Stimulated activated CD8-positive, alpha-beta memory T cell treated with anti-CD3 and anti-CD28 coated beads, Interleukin-4, amount 100 ng/mL, for 1 hour (primary cell): ENCODE results near the gene PCDHA9.
"Not testable (repeated sequence)": the region's sequence is repeated elsewhere in the genome, so short reads cannot be mapped to it uniquely, and the experiment has no call there.

Experiments
- DNase-seq, 2 donors: peaks; one replicate each; pipeline ENCODE4 v3.0.0-alpha.2; 2020; ENCODE audit warnings: low read depth in 2 of 2, low spot score in 1 of 2

Gene PCDHA9, protein sequence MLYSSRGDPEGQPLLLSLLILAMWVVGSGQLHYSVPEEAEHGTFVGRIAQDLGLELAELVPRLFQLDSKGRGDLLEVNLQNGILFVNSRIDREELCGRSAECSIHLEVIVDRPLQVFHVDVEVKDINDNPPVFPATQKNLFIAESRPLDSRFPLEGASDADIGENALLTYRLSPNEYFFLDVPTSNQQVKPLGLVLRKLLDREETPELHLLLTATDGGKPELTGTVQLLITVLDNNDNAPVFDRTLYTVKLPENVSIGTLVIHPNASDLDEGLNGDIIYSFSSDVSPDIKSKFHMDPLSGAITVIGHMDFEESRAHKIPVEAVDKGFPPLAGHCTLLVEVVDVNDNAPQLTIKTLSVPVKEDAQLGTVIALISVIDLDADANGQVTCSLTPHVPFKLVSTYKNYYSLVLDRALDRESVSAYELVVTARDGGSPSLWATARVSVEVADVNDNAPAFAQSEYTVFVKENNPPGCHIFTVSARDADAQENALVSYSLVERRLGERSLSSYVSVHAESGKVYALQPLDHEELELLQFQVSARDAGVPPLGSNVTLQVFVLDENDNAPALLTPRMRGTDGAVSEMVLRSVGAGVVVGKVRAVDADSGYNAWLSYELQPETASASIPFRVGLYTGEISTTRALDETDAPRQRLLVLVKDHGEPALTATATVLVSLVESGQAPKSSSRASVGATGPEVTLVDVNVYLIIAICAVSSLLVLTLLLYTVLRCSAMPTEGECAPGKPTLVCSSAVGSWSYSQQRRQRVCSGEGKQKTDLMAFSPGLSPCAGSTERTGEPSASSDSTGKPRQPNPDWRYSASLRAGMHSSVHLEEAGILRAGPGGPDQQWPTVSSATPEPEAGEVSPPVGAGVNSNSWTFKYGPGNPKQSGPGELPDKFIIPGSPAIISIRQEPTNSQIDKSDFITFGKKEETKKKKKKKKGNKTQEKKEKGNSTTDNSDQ

DNA sequence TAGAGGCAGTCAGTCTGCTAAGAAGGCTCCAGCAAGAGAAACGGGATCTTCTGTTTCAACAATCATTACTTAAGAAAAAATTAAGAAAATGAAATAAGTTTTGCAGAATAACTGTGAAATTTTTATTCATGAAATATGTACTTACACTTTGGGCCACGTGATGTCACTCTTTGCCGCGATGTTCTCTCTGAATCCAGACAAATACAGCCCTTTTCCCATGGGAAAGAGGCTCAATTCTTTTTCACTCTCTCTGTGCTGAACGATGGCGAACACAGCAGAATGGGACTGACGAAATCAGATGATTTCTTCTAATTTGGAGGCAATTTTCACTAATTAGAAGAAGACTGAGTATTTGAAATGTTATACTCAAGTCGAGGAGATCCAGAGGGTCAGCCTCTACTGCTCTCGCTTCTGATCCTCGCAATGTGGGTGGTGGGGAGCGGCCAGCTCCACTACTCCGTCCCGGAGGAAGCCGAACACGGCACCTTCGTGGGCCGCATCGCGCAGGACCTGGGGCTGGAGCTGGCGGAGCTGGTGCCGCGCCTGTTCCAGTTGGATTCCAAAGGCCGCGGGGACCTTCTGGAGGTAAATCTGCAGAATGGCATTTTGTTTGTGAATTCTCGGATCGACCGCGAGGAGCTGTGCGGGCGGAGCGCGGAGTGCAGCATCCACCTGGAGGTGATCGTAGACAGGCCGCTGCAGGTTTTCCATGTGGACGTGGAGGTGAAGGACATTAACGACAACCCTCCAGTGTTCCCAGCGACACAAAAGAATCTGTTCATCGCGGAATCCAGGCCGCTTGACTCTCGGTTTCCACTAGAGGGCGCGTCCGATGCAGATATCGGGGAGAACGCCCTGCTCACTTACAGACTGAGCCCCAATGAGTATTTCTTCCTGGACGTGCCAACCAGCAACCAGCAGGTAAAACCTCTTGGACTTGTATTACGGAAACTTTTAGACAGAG lies at the start of gene PCDHA9:
TSS of gene PCDHA9 (plus strand) at position 244 of the 964 bp plus-strand sequence. CDS start at position 358, 114 bp downstream.
- not testable (repeated sequence) for DNase-seq

DNA sequence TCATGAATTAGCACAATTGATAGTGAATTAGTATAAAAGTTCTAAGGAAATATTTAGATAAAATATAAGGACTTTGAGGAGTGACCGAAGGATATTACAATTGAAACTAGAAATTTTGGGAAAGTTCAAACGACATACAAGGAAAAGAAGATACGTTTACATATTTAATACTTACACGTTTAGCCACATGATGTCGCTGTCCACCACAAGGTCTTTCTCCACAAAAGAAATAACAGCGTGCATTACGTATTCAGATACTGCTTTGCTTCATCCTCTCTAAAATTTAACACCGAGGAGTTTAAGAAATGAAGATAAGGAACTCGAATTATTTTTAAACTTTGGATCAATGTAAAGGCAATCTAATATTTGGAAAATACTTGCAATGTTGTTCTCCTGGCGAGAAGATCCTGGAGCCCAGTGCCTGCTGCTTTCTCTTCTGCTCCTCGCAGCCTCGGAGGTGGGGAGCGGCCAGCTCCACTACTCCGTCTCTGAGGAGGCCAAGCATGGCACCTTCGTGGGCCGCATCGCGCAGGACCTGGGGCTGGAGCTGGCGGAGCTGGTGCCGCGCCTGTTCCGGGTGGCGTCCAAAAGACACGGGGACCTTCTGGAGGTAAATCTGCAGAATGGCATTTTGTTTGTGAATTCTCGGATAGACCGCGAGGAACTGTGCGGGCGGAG lies 47.2 kb upstream of the PCDHA9 start, which contains the start of gene PCDHA3:
TSS of gene PCDHA3 (plus strand) at position 242 of the 678 bp plus-strand sequence.
- no peak for DNase-seq

DNA sequence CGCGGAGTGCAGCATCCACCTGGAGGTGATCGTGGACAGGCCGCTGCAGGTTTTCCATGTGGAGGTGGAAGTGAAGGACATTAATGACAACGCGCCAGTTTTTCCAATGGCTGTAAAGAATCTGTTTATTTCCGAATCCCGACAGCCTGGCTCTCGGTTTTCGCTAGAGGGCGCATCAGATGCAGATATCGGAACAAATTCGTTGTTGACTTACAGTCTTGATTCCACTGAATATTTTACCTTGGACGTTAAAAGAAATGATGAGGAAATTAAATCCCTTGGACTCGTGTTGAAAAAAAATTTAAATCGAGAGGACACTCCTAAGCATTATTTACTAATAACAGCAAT lies 46.7 kb upstream of the PCDHA9 start:
- DNase-seq: no peak

DNA sequence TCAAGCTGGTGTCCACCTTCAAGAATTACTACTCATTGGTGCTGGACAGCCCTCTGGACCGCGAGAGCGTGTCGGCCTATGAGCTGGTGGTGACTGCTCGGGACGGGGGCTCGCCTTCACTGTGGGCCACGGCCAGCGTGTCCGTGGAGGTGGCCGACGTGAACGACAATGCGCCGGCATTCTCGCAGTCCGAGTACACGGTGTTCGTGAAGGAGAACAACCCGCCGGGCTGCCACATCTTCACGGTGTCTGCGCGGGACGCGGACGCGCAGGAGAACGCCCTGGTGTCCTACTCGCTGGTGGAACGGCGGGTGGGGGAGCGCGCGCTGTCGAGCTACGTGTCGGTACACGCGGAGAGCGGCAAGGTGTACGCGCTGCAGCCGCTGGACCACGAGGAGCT lies 45.8 kb upstream of the PCDHA9 start:
- DNase-seq: not testable (repeated sequence)

- DNase-seq: no peak
Measured at GRCh38 chr5:140802781-140803271, 45.4 kb upstream of the PCDHA9 start.

DNA sequence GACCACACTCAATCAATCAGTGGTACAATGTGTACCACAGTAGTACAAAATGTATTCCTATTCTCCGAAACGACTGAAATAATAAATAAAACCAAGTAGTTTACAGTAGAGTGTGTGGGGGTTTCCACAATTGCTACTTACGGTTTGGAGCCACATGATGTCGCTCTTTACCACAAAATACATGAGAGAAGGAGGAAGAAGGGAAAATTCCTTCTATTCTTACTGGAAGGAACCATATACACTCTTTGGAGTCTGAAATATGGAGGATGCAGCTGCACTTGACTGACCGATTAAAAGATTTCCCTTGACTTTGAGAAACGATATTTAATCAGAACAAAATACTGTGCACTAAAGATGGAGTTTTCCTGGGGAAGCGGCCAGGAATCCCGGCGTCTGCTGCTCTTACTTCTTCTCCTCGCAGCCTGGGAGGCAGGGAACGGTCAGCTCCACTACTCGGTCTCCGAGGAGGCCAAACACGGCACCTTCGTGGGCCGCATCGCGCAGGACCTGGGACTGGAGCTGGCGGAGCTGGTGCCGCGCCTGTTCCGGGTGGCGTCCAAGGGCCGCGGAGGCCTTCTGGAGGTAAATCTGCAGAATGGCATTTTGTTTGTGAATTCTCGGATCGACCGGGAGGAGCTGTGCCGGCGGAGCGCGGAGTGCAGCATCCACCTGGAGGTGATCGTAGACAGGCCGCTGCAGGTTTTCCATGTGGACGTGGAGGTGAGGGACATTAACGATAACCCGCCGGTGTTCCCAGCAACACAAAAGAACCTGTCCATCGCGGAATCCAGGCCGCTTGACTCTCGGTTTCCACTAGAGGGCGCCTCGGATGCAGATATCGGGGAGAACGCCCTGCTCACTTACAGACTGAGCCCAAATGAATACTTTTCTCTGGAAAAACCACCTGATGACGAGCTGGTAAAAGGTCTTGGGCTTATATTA lies 41.1 kb upstream of the PCDHA9 start, which contains the start of gene PCDHA4:
TSS of gene PCDHA4 (plus strand) at position 235 of the 942 bp plus-strand sequence.
- DNase-seq: no peak

GRCh38 chr5:140808241-140808888 lies 39.8 kb upstream of the PCDHA9 start:
- DNase-seq: not testable (repeated sequence)

DNA sequence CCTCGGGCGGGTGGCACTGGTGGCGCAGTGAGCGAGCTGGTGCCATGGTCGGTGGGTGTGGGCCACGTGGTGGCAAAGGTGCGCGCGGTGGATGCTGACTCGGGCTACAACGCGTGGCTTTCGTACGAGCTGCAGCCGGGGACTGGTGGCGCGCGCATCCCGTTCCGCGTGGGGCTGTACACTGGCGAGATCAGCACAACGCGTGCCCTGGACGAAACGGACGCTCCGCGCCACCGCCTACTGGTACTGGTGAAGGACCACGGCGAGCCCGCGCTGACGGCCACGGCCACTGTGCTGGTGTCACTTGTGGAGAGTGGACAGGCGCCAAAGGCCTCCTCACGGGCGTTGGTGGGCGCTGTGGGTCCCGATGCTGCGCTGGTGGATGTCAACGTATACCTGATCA lies 39.3 kb upstream of the PCDHA9 start:
- DNase-seq: no peak

GRCh38 chr5:140821375-140822280 lies 26.6 kb upstream of the PCDHA9 start, which contains the start of gene PCDHA5:
TSS of gene PCDHA5 (plus strand) at chr5:140821613.
- no peak for DNase-seq

- no peak for DNase-seq
Measured at GRCh38 chr5:140822281-140822629, 25.9 kb upstream of the PCDHA9 start.

GRCh38 chr5:140822969-140823368 lies 25.2 kb upstream of the PCDHA9 start:
- DNase-seq: not testable (repeated sequence)

- no peak for DNase-seq
Measured at GRCh38 chr5:140823475-140823874, 24.7 kb upstream of the PCDHA9 start.

GRCh38 chr5:140827704-140828361 lies 20.3 kb upstream of the PCDHA9 start, which contains the start of gene PCDHA6:
TSS of gene PCDHA6 (plus strand) at chr5:140827960. CDS start at chr5:140828092, 132 bp downstream.
- DNase-seq: no peak

- no peak for DNase-seq
Measured at GRCh38 chr5:140828362-140828737, 19.8 kb upstream of the PCDHA9 start.

DNA sequence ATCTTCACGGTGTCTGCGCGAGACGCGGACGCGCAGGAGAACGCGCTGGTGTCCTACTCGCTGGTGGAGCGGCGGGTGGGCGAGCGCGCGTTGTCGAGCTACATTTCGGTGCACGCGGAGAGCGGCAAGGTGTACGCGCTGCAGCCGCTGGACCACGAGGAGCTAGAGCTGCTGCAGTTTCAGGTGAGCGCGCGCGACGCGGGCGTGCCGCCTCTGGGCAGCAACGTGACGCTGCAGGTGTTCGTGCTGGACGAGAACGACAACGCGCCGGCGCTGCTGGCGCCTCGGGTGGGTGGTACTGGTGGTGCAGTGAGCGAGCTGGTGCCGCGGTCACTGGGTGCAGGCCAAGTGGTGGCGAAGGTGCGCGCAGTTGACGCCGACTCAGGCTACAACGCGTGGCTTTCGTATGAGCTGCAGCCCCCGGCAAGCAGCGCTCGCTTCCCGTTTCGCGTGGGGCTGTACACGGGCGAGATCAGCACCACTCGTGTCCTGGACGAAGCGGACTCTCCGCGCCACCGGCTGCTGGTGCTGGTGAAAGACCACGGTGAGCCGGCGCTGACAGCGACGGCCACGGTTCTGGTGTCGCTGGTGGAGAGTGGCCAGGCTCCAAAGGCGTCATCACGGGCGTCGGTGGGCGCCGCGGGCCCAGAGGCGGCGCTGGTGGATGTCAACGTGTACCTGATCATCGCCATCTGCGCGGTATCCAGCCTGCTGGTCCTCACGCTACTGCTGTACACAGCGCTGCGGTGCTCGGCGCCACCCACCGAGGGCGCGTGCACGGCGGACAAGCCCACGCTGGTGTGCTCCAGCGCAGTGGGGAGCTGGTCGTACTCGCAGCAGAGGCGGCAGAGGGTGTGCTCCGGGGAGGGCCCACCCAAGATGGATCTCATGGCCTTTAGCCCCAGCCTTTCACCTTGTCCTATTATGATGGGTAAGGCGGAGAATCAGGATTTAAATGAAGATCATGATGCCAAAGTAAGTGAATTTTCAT lies 18.4 kb upstream of the PCDHA9 start:
- DNase-seq: not testable (repeated sequence)
